K562 treated with DMSO at 1 percent for 48 hours (cell line): ENCODE data around the gene TIMP3. TPM values are rescaled to one million over a fixed set of nuclear protein-coding genes. Genes with fewer than 3 reads are reported as not detected.

Experiments
- total RNA-seq: library from RNA; unstranded; fragments of 300-600 nt; gene quantifications from 2 replicates; pipeline ENCODE4 v1.2.3, GENCODE V29; 2022; ENCODE audit warnings: low replicate concordance; ENCODE audit errors: extremely low read depth

TIMP3 gene
- total RNA-seq: not detected in 2 replicates

DNA sequence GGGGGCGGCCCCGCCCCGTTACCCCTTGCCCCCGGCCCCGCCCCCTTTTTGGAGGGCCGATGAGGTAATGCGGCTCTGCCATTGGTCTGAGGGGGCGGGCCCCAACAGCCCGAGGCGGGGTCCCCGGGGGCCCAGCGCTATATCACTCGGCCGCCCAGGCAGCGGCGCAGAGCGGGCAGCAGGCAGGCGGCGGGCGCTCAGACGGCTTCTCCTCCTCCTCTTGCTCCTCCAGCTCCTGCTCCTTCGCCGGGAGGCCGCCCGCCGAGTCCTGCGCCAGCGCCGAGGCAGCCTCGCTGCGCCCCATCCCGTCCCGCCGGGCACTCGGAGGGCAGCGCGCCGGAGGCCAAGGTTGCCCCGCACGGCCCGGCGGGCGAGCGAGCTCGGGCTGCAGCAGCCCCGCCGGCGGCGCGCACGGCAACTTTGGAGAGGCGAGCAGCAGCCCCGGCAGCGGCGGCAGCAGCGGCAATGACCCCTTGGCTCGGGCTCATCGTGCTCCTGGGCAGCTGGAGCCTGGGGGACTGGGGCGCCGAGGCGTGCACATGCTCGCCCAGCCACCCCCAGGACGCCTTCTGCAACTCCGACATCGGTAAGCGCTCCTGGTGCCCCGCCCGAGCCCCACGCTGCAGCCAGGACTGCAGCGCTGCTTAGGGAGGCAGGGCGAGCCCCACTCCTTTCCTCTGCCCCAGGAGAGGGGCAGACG is at the start of gene TIMP3:
Gene TIMP3 (plus strand): TSS at position 169 of the 700 bp plus-strand sequence. CDS start 297 bp downstream, at position 466.

